HCT116 (cell line): Measurements from ENCODE around the gene MARCHF2. TPM values are rescaled to one million over a fixed set of nuclear protein-coding genes. Genes with fewer than 3 reads are reported as not detected.

ENCODE experiments used
- ATAC-seq: fragments of 200-7000 bp; cut with Tn5 transposase; 2 replicates; pipeline ENCODE4 v1.9.1; 2020; ENCODE audit warnings: mild to moderate bottlenecking, moderate library complexity
- BruUV-seq: library from RNA; stranded (reverse); fragments of 400-500 nt; replicated peaks from 2 replicates; lab custom pipeline; 2021; lab: Mats Ljungman, UMichigan
- CTCF ChIA-PET: fragments of 300-600 bp; sonication (Branson Sonifier 250); formaldehyde crosslinking; loops from one replicate; lab custom pipeline; 2021; ENCODE audit warnings: antibody characterized with exemption; lab: Charles Lee
- POLR2A ChIA-PET: fragments of 300-600, 350-600 bp; sonication (Branson Sonifier 250); formaldehyde crosslinking; loops from one replicate; lab custom pipeline; 2021; ENCODE audit warnings: antibody characterized with exemption; lab: Charles Lee
- RAD21 ChIA-PET, 2 experiments: fragments of 300-600 bp; sonication (Branson Sonifier 250); formaldehyde crosslinking; loops; one replicate each; lab custom pipeline; 2023; ENCODE audit warnings: low total read pairs in 2 of 2; ENCODE audit not compliant: uncharacterized antibody in 2 of 2, unreplicated experiment in 2 of 2, low non-redundant PET in 1 of 2; lab: Charles Lee
- DNase-seq: peaks from one replicate; pipeline ENCODE4 v3.0.0-alpha.2; 2010; ENCODE audit warnings: low read depth, low spot score
- H2AFZ ChIP-seq: fragments of 200-600 bp; shearing (Covaris generic), sonication (generic); 2 replicates; pipeline ENCODE4 v1.6.1; 2017; ENCODE audit warnings: low read depth, mixed run types, mixed read lengths, antibody characterized with exemption, low read length; ENCODE audit not compliant: poor library complexity, severe bottlenecking
- H3K27ac ChIP-seq: 2 replicates; pipeline ENCODE4 v1.5.1; 2012; ENCODE audit warnings: low read depth, low read length
- H3K27me3 ChIP-seq: fragments of 200-600 bp; sonication (generic); 2 replicates; pipeline ENCODE4 v1.6.1; 2016; ENCODE audit warnings: mixed run types, low read length, mixed read lengths; ENCODE audit not compliant: insufficient read depth
- H3K36me3 ChIP-seq, 2 experiments: fragments of 200-500 bp in 1 of 2; fragments of 200-600 bp in 1 of 2; sonication (Bioruptor generic) in 1 of 2; sonication (generic) in 1 of 2; 2 replicates each; pipeline versions ENCODE4 v1.5.1 to v1.6.1; 2014 to 2016; ENCODE audit warnings: low read length in 2 of 2, inconsistent platforms in 1 of 2, mixed read lengths in 1 of 2, mixed run types in 1 of 2; ENCODE audit not compliant: insufficient read depth in 2 of 2, control insufficient read depth in 1 of 2
- H3K4me1 ChIP-seq, 2 experiments: fragments of 200-600 bp in 1 of 2; sonication (generic) in 1 of 2; 2 replicates each; pipeline versions ENCODE4 v1.5.1 to v1.6.1; 2012 to 2017; ENCODE audit warnings: low read length in 2 of 2, inconsistent platforms in 1 of 2, mild to moderate bottlenecking in 1 of 2, mixed read lengths in 1 of 2, mixed run types in 1 of 2, moderate library complexity in 1 of 2; ENCODE audit not compliant: insufficient read depth in 2 of 2, control insufficient read depth in 1 of 2
- H3K4me2 ChIP-seq: fragments of 200-600 bp; sonication (generic); 2 replicates; pipeline ENCODE4 v1.6.1; 2017; ENCODE audit warnings: mixed run types, low read length, mixed read lengths
- H3K4me3 ChIP-seq, 2 experiments: fragments of 200-600 bp in 1 of 2; sonication (generic) in 1 of 2; replicated peaks in 1 of 2; 2 replicates each; pipeline ENCODE4 v1.5.1; 2011 to 2016; ENCODE audit warnings: low read length in 2 of 2, control low read depth in 1 of 2, low read depth in 1 of 2, mild to moderate bottlenecking in 1 of 2, mixed read lengths in 1 of 2, mixed run types in 1 of 2
- H3K79me2 ChIP-seq: fragments of 200-600 bp; sonication (generic); 2 replicates; pipeline ENCODE4 v1.6.1; 2017; ENCODE audit warnings: mild to moderate bottlenecking, mixed run types, low read length, moderate library complexity, mixed read lengths; ENCODE audit not compliant: insufficient read depth
- H3K9ac ChIP-seq: fragments of 200-600 bp; sonication (generic); 2 replicates; pipeline ENCODE4 v1.6.1; 2016; ENCODE audit warnings: low read length, mixed read lengths
- H3K9me2 ChIP-seq: fragments of 200-600 bp; sonication (generic), shearing (Covaris generic); 2 replicates; pipeline ENCODE4 v1.6.1; 2017; ENCODE audit warnings: mixed run types, mild to moderate bottlenecking, moderate library complexity; ENCODE audit not compliant: insufficient read depth
- H3K9me3 ChIP-seq, 2 experiments: fragments of 200-500 bp in 1 of 2; fragments of 200-600 bp in 1 of 2; sonication (Bioruptor generic) in 1 of 2; sonication (generic) in 1 of 2; 2 replicates each; pipeline ENCODE4 v1.6.1; 2014 to 2017; ENCODE audit warnings: low read length in 2 of 2, mixed read lengths in 2 of 2, inconsistent platforms in 1 of 2, low read depth in 1 of 2, mild to moderate bottlenecking in 1 of 2, mixed run types in 1 of 2, moderate library complexity in 1 of 2; ENCODE audit not compliant: control insufficient read depth in 1 of 2, insufficient read depth in 1 of 2
- H4K20me1 ChIP-seq: fragments of 200-600 bp; sonication (generic), shearing (Covaris generic); 2 replicates; pipeline ENCODE4 v1.6.1; 2017; ENCODE audit warnings: mixed run types, mild to moderate bottlenecking, moderate library complexity; ENCODE audit not compliant: insufficient read depth
- CBX3 ChIP-seq: IDR thresholded peaks from 2 replicates; pipeline ENCODE4 v1.6.1; 2012; ENCODE audit warnings: low read depth
- CEBPB ChIP-seq: IDR thresholded peaks from 2 replicates; pipeline ENCODE4 v1.6.1; 2012; ENCODE audit warnings: low read depth
- EGR1 ChIP-seq: IDR thresholded peaks from 2 replicates; pipeline ENCODE4 v1.6.1; 2012; ENCODE audit warnings: low read depth
- ELF1 ChIP-seq: IDR thresholded peaks from 2 replicates; pipeline ENCODE4 v1.6.1; 2012; ENCODE audit warnings: low read depth, borderline replicate concordance
- EZH2 ChIP-seq: fragments of 200-600 bp; sonication (generic); IDR thresholded peaks from 2 replicates; pipeline ENCODE4 v1.6.1; 2017; ENCODE audit warnings: antibody characterized with exemption, mixed run types
- EZH2phosphoT487 ChIP-seq: fragments of 200-600 bp; IDR thresholded peaks from 2 replicates; pipeline ENCODE4 v1.6.1; 2018; ENCODE audit warnings: antibody characterized with exemption, borderline replicate concordance
- FOSL1 ChIP-seq: IDR thresholded peaks from 2 replicates; pipeline ENCODE4 v1.6.1; 2012; ENCODE audit warnings: low read depth
- JUND ChIP-seq: IDR thresholded peaks from 2 replicates; pipeline ENCODE4 v1.6.1; 2012
- POLR2A ChIP-seq: IDR thresholded peaks from 2 replicates; pipeline ENCODE4 v1.7.0; 2011; ENCODE audit warnings: borderline replicate concordance; ENCODE audit not compliant: insufficient read depth, insufficient read length; ENCODE audit errors: extremely low read depth
- POLR2AphosphoS5 ChIP-seq: IDR thresholded peaks from 2 replicates; pipeline ENCODE4 v1.6.1; 2011; ENCODE audit warnings: mild to moderate bottlenecking, low read depth, low read length, moderate library complexity
- RAD21 ChIP-seq: IDR thresholded peaks from 2 replicates; pipeline ENCODE4 v1.6.1; 2012; ENCODE audit warnings: low read depth, mild to moderate bottlenecking
- SIN3A ChIP-seq: IDR thresholded peaks from 2 replicates; pipeline ENCODE4 v1.6.1; 2012; ENCODE audit warnings: low read depth
- SRF ChIP-seq: IDR thresholded peaks from 2 replicates; pipeline ENCODE4 v1.6.1; 2012; ENCODE audit warnings: low read depth
- YY1 ChIP-seq: IDR thresholded peaks from 2 replicates; pipeline ENCODE4 v1.6.1; 2011; ENCODE audit warnings: low read length, low read depth, moderate library complexity, mild to moderate bottlenecking; ENCODE audit not compliant: insufficient replicate concordance; ENCODE audit errors: extremely low read depth
- ZFX ChIP-seq: fragments of 450-650 bp; IDR thresholded peaks from 2 replicates; pipeline ENCODE4 v1.6.1; 2017
- ZNF274 ChIP-seq: fragments of 200-500 bp; sonication (Bioruptor generic); IDR thresholded peaks from 2 replicates; pipeline ENCODE4 v1.6.1; 2014; ENCODE audit warnings: mild to moderate bottlenecking, low read depth, low read length, inconsistent platforms
- intact Hi-C: fragments of 100-400 bp; cut with micrococcal nuclease; formaldehyde crosslinking; loops from 2 replicates; pipeline ENCODE4 v1.10.0; 2022
- total RNA-seq: library from RNA; stranded (reverse); gene quantifications from one replicate; pipeline ENCODE4 v1.2.1, GENCODE V29; 2021; ENCODE audit not compliant: unreplicated experiment
- TF ChIP-seq, protein P1 (sequence below): IDR thresholded peaks from 2 replicates; pipeline ENCODE4 v1.6.1; 2012
- TF ChIP-seq, protein P2 (sequence below): IDR thresholded peaks from 2 replicates; pipeline ENCODE4 v1.6.1; 2012; ENCODE audit warnings: low read depth
- TF ChIP-seq, protein P3 (sequence below), 3 experiments: fragments of 200-600 bp in 1 of 3; sonication (generic) in 1 of 3; IDR thresholded peaks in 2 of 3; conservative IDR thresholded peaks in 1 of 3; 2 replicates each; pipeline ENCODE4 v1.5.1; 2012 to 2017; ENCODE audit warnings: low read depth in 2 of 3, low read length in 2 of 3, antibody characterized with exemption in 1 of 3, borderline replicate concordance in 1 of 3, control low read depth in 1 of 3, mild to moderate bottlenecking in 1 of 3, mixed read lengths in 1 of 3, mixed run types in 1 of 3, moderate library complexity in 1 of 3; ENCODE audit not compliant: insufficient read depth in 1 of 3
- TF ChIP-seq, protein P4 (sequence below): IDR thresholded peaks from 2 replicates; pipeline ENCODE4 v1.6.1; 2012

Gene MARCHF2
- total RNA-seq, 1 experiment from 2014 or later: 22.5 TPM

DNA sequence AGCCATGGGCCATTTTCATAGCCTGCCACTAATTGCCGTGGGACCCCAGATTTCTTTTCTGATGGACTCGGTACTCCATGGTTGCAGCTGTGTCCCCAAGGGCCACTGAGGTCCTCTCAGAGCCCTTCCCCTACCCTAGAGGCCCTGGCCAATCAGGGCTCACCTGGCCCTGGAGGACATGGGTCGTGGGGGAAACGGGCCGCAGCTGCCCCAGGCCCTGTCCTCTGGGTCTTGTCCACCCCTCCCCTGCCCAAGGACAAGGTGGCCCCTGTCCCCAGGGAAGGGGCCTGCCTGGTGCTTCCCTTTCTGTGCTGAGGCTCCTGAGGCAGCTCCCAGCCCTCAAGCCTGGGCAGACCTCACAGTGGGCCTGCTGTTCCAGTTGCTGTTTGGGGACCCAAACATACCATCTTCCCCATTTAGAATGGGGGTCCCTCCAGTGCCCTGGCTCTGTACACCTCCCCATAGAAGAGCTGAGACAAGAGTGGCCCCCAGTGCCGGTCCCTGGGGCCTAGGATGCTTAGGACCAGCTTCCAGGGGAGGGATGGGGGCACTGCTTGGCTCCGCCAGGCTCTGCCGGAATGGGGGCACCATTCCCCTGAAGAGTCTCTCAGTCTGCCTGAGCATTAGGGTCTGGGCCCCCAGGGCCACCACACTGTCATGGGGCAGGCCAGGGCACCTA lies 19.8 kb upstream of the MARCHF2 start:
- Histone ChIP-seq H3K4me2 (no peak overlapping the region), H3K9me2 (no peaks in the 10 kb centered on the region), H3K9ac (no peak overlapping the region), H3K27ac (no peak overlapping the region; the same call in 1 of the 2 replicates), H3K36me3 (no peaks in the 10 kb centered on the region; a peak in 1 of 4 replicates), H2AFZ (no peak overlapping the region), H3K4me3 (no peak overlapping the region), H3K9me3 (no peaks in the 10 kb centered on the region), H3K79me2 (peaks cover 68% of the 10 kb centered on the region), H3K27me3 (no peaks in the 10 kb centered on the region), H4K20me1 (no peaks in the 10 kb centered on the region; the same call in 1 of the 2 replicates), H3K4me1 (peaks cover 9 to 32% of the 10 kb centered on the region in 2 experiments; a peak in 3 of 4 replicates)
- CTCF ChIA-PET: interaction anchor here (1.9 kb wide), 1 partner anchor 38 kb away, joined by 7 read pairs; no protein-coding TSS in a partner anchor
- BruUV-seq: no TSS peak
- ATAC-seq: no peak
- no peak for DNase-seq
- intact Hi-C loops: no loop called here
- RAD21 ChIA-PET: no interaction called here
- TF ChIP-seq FOSL1 (no peak), POLR2A (no peak), JUND (no peak), EZH2 (no peak), ZFX (no peak), CEBPB (no peak), YY1 (no peak), RAD21 (no peak), ELF1 (no peak), EZH2phosphoT487 (no peak), POLR2AphosphoS5 (no peak), SRF (no peak), ZNF274 (no peak), CBX3 (no peak), EGR1 (no peak), SIN3A (no peak)
- TF ChIP-seq, protein P1, sequence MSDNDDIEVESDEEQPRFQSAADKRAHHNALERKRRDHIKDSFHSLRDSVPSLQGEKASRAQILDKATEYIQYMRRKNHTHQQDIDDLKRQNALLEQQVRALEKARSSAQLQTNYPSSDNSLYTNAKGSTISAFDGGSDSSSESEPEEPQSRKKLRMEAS: no peak
- TF ChIP-seq, protein P2, sequence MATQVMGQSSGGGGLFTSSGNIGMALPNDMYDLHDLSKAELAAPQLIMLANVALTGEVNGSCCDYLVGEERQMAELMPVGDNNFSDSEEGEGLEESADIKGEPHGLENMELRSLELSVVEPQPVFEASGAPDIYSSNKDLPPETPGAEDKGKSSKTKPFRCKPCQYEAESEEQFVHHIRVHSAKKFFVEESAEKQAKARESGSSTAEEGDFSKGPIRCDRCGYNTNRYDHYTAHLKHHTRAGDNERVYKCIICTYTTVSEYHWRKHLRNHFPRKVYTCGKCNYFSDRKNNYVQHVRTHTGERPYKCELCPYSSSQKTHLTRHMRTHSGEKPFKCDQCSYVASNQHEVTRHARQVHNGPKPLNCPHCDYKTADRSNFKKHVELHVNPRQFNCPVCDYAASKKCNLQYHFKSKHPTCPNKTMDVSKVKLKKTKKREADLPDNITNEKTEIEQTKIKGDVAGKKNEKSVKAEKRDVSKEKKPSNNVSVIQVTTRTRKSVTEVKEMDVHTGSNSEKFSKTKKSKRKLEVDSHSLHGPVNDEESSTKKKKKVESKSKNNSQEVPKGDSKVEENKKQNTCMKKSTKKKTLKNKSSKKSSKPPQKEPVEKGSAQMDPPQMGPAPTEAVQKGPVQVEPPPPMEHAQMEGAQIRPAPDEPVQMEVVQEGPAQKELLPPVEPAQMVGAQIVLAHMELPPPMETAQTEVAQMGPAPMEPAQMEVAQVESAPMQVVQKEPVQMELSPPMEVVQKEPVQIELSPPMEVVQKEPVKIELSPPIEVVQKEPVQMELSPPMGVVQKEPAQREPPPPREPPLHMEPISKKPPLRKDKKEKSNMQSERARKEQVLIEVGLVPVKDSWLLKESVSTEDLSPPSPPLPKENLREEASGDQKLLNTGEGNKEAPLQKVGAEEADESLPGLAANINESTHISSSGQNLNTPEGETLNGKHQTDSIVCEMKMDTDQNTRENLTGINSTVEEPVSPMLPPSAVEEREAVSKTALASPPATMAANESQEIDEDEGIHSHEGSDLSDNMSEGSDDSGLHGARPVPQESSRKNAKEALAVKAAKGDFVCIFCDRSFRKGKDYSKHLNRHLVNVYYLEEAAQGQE: no peak
- TF ChIP-seq, protein P3, sequence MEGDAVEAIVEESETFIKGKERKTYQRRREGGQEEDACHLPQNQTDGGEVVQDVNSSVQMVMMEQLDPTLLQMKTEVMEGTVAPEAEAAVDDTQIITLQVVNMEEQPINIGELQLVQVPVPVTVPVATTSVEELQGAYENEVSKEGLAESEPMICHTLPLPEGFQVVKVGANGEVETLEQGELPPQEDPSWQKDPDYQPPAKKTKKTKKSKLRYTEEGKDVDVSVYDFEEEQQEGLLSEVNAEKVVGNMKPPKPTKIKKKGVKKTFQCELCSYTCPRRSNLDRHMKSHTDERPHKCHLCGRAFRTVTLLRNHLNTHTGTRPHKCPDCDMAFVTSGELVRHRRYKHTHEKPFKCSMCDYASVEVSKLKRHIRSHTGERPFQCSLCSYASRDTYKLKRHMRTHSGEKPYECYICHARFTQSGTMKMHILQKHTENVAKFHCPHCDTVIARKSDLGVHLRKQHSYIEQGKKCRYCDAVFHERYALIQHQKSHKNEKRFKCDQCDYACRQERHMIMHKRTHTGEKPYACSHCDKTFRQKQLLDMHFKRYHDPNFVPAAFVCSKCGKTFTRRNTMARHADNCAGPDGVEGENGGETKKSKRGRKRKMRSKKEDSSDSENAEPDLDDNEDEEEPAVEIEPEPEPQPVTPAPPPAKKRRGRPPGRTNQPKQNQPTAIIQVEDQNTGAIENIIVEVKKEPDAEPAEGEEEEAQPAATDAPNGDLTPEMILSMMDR (IDR thresholded peaks at IDR 0.05 in 2 of 3, conservative IDR thresholded peaks at IDR 0.05 in 1 of 3; ENCODE audit: borderline replicate concordance in 1 of 3, insufficient read depth in 1 of 3, low read depth in 2 of 3, low read length in 2 of 3): no peak
- TF ChIP-seq, protein P4, sequence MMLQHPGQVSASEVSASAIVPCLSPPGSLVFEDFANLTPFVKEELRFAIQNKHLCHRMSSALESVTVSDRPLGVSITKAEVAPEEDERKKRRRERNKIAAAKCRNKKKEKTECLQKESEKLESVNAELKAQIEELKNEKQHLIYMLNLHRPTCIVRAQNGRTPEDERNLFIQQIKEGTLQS: no peak
- POLR2A ChIA-PET: interaction anchor here (1.4 kb wide), 1 partner anchor 120 kb away, joined by 3 read pairs; the partner anchor contains the start of gene ZNF414
